ENCODE results near the gene KRTAP9-6.

KRTAP9-6 gene

GRCh38 chr17:41284043-41284442 is 18.9 kb downstream of the KRTAP9-6 start:
- H3K4me3 ChIP-seq (ENCODE audit: low read depth, low read length) = no peak overlapping the region
- POLR2A ChIA-PET = interaction anchor here (0.7 kb wide), 1 partner anchor 14 kb away, joined by 4 read pairs; no protein-coding TSS in a partner anchor
- no peak for TF ChIP-seq CTCF (IDR thresholded peaks at IDR 0.05; ENCODE audit: insufficient read depth, low read length, missing control alignments)
- CTCF ChIA-PET = interaction anchor here (2.0 kb wide), 1 partner anchor 265 kb away, joined by 6 read pairs; no protein-coding TSS in a partner anchor
- peak; percentile 34 for DNase-seq (ENCODE audit: low read depth, low spot score)

GRCh38 chr17:41284546-41284945 is 19.4 kb downstream of the KRTAP9-6 start:
- no peak for TF ChIP-seq CTCF (IDR thresholded peaks at IDR 0.05; ENCODE audit: insufficient read depth, low read length, missing control alignments)
- H3K4me3 ChIP-seq (ENCODE audit: low read depth, low read length) = no peak overlapping the region
- CTCF ChIA-PET = no interaction called here
- no peak for DNase-seq (ENCODE audit: low read depth, low spot score)
- POLR2A ChIA-PET = no interaction called here

- ChIA-PET CTCF (interaction anchor here (0.6 kb wide), 1 partner anchor 331 kb away, joined by 3 read pairs; no protein-coding TSS in a partner anchor), POLR2A (no interaction called here)
- no peak for TF ChIP-seq CTCF (IDR thresholded peaks at IDR 0.05; ENCODE audit: insufficient read depth, low read length, missing control alignments)
- H3K4me3 ChIP-seq (ENCODE audit: low read depth, low read length) = no peak overlapping the region
- no peak for DNase-seq (ENCODE audit: low read depth, low spot score)
Observed at GRCh38 chr17:41287050-41287449, 21.9 kb downstream of the KRTAP9-6 start.

GRCh38 chr17:41294016-41294415 is 28.8 kb downstream of the KRTAP9-6 start:
- POLR2A ChIA-PET = no interaction called here
- CTCF ChIA-PET = interaction anchor here (0.8 kb wide), 2 partner anchors 27 to 29 kb away, joined by 3 to 6 read pairs; no protein-coding TSS in a partner anchor
- H3K4me3 ChIP-seq (ENCODE audit: low read depth, low read length) = no peak overlapping the region
- no peak for DNase-seq (ENCODE audit: low read depth, low spot score)
- no peak for TF ChIP-seq CTCF (IDR thresholded peaks at IDR 0.05; ENCODE audit: insufficient read depth, low read length, missing control alignments)

- no peak for TF ChIP-seq CTCF (IDR thresholded peaks at IDR 0.05; ENCODE audit: insufficient read depth, low read length, missing control alignments)
- no peak overlapping the region for H3K4me3 ChIP-seq (ENCODE audit: low read depth, low read length)
- POLR2A ChIA-PET = no interaction called here
- CTCF ChIA-PET = no interaction called here
- DNase-seq (ENCODE audit: low read depth, low spot score) = no peak
Observed at GRCh38 chr17:41296846-41297245, 31.7 kb downstream of the KRTAP9-6 start.

- H3K4me3 ChIP-seq (ENCODE audit: low read depth, low read length) = no peak overlapping the region
- ChIA-PET POLR2A (no interaction called here), CTCF (no interaction called here)
- TF ChIP-seq CTCF (IDR thresholded peaks at IDR 0.05; ENCODE audit: insufficient read depth, low read length, missing control alignments) = no peak
- no peak for DNase-seq (ENCODE audit: low read depth, low spot score)
Observed at GRCh38 chr17:41298458-41299135, 33.4 kb downstream of the KRTAP9-6 start.
